GM10266 (cell line): ENCODE results near the gene HAVCR2.
A peak's percentile ranks its signal among the peaks of the same experiment; 100 is the strongest.

Source experiments
- DNase-seq: peaks from one replicate; pipeline ENCODE4 v3.0.0; 2012; ENCODE audit errors: extremely low spot score
- TF ChIP-seq, protein P1 (sequence below): IDR thresholded peaks from 2 replicates; pipeline ENCODE4 v1.5.1; 2012; ENCODE audit warnings: mild to moderate bottlenecking, low read depth; ENCODE audit not compliant: control insufficient read depth, insufficient read depth; ENCODE audit errors: missing control alignments

HAVCR2 gene

GRCh38 chr5:157142317-157143126 lies 33.7 kb upstream of the HAVCR2 start, which contains the start of gene MED7:
Gene MED7, minus strand, starts transcription at chr5:157142865. Its CDS starts 3,434 bp downstream, at chr5:157139431.
- TF ChIP-seq, protein P1, sequence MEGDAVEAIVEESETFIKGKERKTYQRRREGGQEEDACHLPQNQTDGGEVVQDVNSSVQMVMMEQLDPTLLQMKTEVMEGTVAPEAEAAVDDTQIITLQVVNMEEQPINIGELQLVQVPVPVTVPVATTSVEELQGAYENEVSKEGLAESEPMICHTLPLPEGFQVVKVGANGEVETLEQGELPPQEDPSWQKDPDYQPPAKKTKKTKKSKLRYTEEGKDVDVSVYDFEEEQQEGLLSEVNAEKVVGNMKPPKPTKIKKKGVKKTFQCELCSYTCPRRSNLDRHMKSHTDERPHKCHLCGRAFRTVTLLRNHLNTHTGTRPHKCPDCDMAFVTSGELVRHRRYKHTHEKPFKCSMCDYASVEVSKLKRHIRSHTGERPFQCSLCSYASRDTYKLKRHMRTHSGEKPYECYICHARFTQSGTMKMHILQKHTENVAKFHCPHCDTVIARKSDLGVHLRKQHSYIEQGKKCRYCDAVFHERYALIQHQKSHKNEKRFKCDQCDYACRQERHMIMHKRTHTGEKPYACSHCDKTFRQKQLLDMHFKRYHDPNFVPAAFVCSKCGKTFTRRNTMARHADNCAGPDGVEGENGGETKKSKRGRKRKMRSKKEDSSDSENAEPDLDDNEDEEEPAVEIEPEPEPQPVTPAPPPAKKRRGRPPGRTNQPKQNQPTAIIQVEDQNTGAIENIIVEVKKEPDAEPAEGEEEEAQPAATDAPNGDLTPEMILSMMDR: no peak
- DNase-seq: peak; percentile 91

DNA sequence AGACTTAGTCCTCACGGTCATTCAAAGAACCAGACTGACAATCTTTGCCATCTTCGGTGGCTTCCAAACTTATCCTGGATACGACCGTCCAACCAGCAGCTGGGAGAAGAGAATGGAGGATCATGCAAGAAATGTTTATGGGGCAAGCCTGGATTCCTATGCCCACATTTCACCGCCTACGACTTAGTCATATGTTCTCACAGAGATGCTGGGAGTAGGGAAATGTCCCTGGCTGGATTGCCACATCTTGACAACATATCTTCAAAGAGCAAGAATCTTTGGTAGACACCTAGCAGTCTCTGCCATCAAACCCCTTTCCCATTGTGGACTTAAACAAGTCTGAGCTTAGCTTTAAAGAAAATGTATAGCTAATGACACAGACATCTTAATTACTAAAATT lies 28.8 kb upstream of the HAVCR2 start:
- no peak for DNase-seq
- TF ChIP-seq, protein P1: no peak

DNA sequence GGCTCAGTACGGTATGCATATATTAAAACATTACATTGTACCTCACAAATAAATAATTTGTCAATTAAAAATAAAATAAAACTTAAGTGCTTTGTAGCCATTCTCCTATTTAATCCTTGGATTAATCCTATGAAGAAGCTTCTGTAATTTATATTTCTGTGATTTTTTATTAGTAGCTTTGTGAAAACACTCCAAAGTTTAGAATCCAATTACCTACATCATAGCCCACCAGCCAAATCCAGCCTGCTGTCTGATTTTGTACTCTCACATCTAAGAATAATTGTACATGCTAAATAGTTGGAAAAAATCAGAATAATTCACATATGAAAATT lies 23.4 kb upstream of the HAVCR2 start:
- TF ChIP-seq, protein P1: no peak
- DNase-seq: no peak

DNA sequence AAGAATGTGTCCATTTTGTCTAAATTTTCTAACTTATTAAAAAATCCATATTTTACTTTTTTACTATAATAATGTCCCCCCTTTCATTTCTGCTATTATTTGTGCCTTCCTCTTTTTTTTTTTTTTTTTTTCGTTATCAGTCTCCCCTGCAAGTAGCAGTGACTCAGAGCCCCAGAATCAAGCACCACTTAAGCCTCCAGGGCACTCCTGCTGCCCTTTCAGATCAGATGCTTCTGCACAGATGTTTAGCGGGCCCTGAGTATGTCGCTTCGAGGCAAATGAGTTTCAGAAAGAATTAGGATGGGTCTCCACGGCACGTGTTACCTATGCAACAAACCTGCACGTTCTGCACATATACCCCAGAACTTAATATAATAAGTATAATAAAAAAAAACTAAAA lies 22.1 kb upstream of the HAVCR2 start:
- no peak for DNase-seq
- TF ChIP-seq, protein P1: no peak

GRCh38 chr5:157121709-157122108 lies 12.9 kb upstream of the HAVCR2 start:
- TF ChIP-seq, protein P1: no peak
- DNase-seq: no peak

DNA sequence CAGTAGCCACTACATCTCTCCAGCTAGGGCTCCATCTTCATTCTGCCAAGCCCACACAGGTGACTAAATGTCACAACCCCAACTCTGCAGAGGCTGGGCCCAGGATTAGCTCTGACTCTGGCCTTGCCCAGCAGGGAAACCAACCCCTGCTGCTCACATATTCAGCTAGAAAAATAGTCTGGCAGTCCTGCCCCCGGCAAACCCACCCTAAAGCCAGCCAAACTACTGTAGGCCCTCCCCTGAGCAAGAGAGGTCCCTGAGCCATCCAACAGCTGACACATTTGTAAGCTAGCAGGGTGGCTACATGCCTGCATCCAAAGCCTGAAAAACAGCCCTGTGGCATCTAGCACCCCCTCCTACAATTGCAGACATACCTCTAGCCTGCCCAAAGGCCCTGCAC lies 11.3 kb upstream of the HAVCR2 start:
- TF ChIP-seq, protein P1: no peak
- DNase-seq: no peak

DNA sequence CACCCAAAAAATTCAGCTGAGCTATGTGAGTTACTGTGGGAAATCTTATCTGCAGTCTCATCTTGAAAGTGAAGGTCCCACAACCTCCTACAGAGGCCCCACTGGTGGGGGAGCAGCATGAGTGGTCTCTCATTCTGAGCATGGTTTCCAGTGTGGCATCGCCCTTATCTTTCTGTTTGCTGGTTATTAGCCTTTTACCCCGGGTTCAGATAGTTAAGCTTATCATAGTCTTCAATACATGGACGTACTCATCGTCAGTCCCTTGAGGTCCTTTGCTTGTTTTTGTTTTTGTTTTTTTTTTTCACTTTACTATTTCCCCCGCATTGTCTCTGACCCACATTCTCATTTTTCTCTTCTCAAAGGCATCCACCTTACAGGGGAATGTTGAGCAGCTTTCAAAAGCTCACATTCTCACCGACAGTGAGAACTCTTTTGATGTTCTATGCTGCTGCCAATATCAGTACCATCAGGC lies 7.7 kb upstream of the HAVCR2 start:
- TF ChIP-seq, protein P1: no peak
- DNase-seq: peak; percentile 63
